Trophoblast cell (in vitro differentiated cells and primary cell): ENCODE measurements around the gene PIAS1.

Source experiments
- DNase-seq, 2 donors: peaks; one replicate each; pipeline ENCODE4 v3.0.0-alpha.2; 2016
- H2AFZ ChIP-seq: 2 replicates; pipeline ENCODE4 v1.6.1; 2013; ENCODE audit warnings: low read length, moderate library complexity, mild to moderate bottlenecking; ENCODE audit not compliant: insufficient read depth, poor library complexity
- H2AK5ac ChIP-seq: 2 replicates; pipeline ENCODE4 v1.6.1; 2013; ENCODE audit warnings: mild to moderate bottlenecking, low read length
- H2BK120ac ChIP-seq: 2 replicates; pipeline ENCODE4 v1.6.1; 2013; ENCODE audit warnings: low read length, mild to moderate bottlenecking, moderate library complexity; ENCODE audit not compliant: insufficient read depth, poor library complexity
- H2BK12ac ChIP-seq: 2 replicates; pipeline ENCODE4 v1.6.1; 2013; ENCODE audit warnings: mild to moderate bottlenecking, low read length, moderate library complexity
- H2BK5ac ChIP-seq: 2 replicates; pipeline ENCODE4 v1.6.1; 2013; ENCODE audit warnings: low read length, low read depth, moderate library complexity, mild to moderate bottlenecking; ENCODE audit not compliant: poor library complexity
- H3K14ac ChIP-seq: 2 replicates; pipeline ENCODE4 v1.6.1; 2013; ENCODE audit warnings: mild to moderate bottlenecking, low read length
- H3K18ac ChIP-seq: 2 replicates; pipeline ENCODE4 v1.6.1; 2013; ENCODE audit warnings: mild to moderate bottlenecking, low read length
- H3K23ac ChIP-seq: 2 replicates; pipeline ENCODE4 v1.6.1; 2013; ENCODE audit warnings: low read length
- H3K27ac ChIP-seq: 2 replicates; pipeline ENCODE4 v1.5.1; 2013; ENCODE audit warnings: low read depth, mild to moderate bottlenecking, inconsistent platforms, low read length, moderate library complexity
- H3K27me3 ChIP-seq: 2 replicates; pipeline ENCODE4 v1.6.1; 2013; ENCODE audit warnings: inconsistent platforms, mild to moderate bottlenecking, low read length, moderate library complexity; ENCODE audit not compliant: insufficient read depth
- H3K36me3 ChIP-seq, 2 experiments: 1 replicate in 1 of 2; 2 replicates in 1 of 2; pipeline ENCODE4 v1.6.1; 2013; ENCODE audit warnings: low read length in 2 of 2, mild to moderate bottlenecking in 2 of 2, moderate library complexity in 1 of 2; ENCODE audit not compliant: insufficient read depth in 2 of 2, control insufficient read depth in 1 of 2
- H3K4ac ChIP-seq: 2 replicates; pipeline ENCODE4 v1.6.1; 2013; ENCODE audit warnings: low read depth, mild to moderate bottlenecking, low read length, moderate library complexity
- H3K4me1 ChIP-seq, 2 experiments: 1 replicate in 1 of 2; 2 replicates in 1 of 2; pipeline ENCODE4 v1.6.1; 2013; ENCODE audit warnings: low read length in 2 of 2, mild to moderate bottlenecking in 2 of 2, moderate library complexity in 1 of 2; ENCODE audit not compliant: insufficient read depth in 2 of 2, control insufficient read depth in 1 of 2
- H3K4me2 ChIP-seq: 2 replicates; pipeline ENCODE4 v1.6.1; 2013; ENCODE audit warnings: inconsistent platforms, mild to moderate bottlenecking, low read length, moderate library complexity
- H3K4me3 ChIP-seq: 2 replicates; pipeline ENCODE4 v1.5.1; 2013; ENCODE audit warnings: mild to moderate bottlenecking, low read depth, low read length, inconsistent platforms
- H3K79me1 ChIP-seq: one replicate; pipeline ENCODE4 v1.6.1; 2013; ENCODE audit warnings: low read length
- H3K79me2 ChIP-seq: 2 replicates; pipeline ENCODE4 v1.6.1; 2013; ENCODE audit warnings: low read length, mild to moderate bottlenecking; ENCODE audit not compliant: control insufficient read depth, insufficient read depth, poor library complexity
- H3K9ac ChIP-seq: 2 replicates; pipeline ENCODE4 v1.6.1; 2013; ENCODE audit warnings: mild to moderate bottlenecking, low read length
- H3K9me3 ChIP-seq: 2 replicates; pipeline ENCODE4 v1.6.1; 2013; ENCODE audit warnings: low read depth, mild to moderate bottlenecking, control low read depth, inconsistent platforms, low read length; ENCODE audit not compliant: insufficient read depth
- H4K12ac ChIP-seq: 2 replicates; pipeline ENCODE4 v1.6.1; 2013; ENCODE audit warnings: low read depth, mild to moderate bottlenecking, low read length, moderate library complexity
- H4K8ac ChIP-seq: 2 replicates; pipeline ENCODE4 v1.6.1; 2013; ENCODE audit warnings: low read depth, mild to moderate bottlenecking, low read length, moderate library complexity
- H4K91ac ChIP-seq: one replicate; pipeline ENCODE4 v1.6.1; 2013; ENCODE audit warnings: low read depth, mild to moderate bottlenecking, low read length, moderate library complexity
- WGBS: extraction: QIAGEN DNeasy Blood & Tissue Kit; methylation state at CpG from one replicate; pipeline ENCODE4 v1.1.7; 2013; ENCODE audit warnings: missing lambda C conversion rate; ENCODE audit not compliant: insufficient read length, insufficient coverage; ENCODE audit errors: extremely low coverage; 5-methylcytosine and 5-hydroxymethylcytosine counted together

PIAS1 gene

GRCh38 chr15:68100194-68100593 is 46.1 kb downstream of the PIAS1 start:
- H3K79me2 ChIP-seq, result peaks cover 1% of the 10 kb centered on the region
- H2BK12ac ChIP-seq, result no peak overlapping the region
- peaks cover 0 to 5% of the 10 kb centered on the region in 2 experiments for H3K36me3 ChIP-seq
- H3K4ac ChIP-seq, result no peak overlapping the region
- no peaks in the 10 kb centered on the region for H3K27me3 ChIP-seq
- no peak overlapping the region for H3K27ac ChIP-seq
- no peak overlapping the region for H3K18ac ChIP-seq
- H2BK120ac ChIP-seq, result no peak overlapping the region
- no peak overlapping the region for H4K8ac ChIP-seq
- H2AFZ ChIP-seq, result no peak overlapping the region
- H3K4me1 ChIP-seq, result no peaks in the 10 kb centered on the region
- no peak overlapping the region for H3K23ac ChIP-seq
- no peak overlapping the region for H3K4me2 ChIP-seq
- H4K12ac ChIP-seq, result no peak overlapping the region
- no peak overlapping the region for H3K4me3 ChIP-seq
- no peak overlapping the region for H3K14ac ChIP-seq
- H3K79me1 ChIP-seq, result no peaks in the 10 kb centered on the region
- WGBS, result no CpG with 5 or more reads among the region's 2 CpGs
- no peak overlapping the region for H4K91ac ChIP-seq
- no peak for DNase-seq
- no peaks in the 10 kb centered on the region for H3K9me3 ChIP-seq
- H2BK5ac ChIP-seq, result no peak overlapping the region
- H3K9ac ChIP-seq, result no peak overlapping the region
- H2AK5ac ChIP-seq, result no peak overlapping the region

GRCh38 chr15:68103603-68104002 is 49.5 kb downstream of the PIAS1 start:
- H3K14ac ChIP-seq, result no peak overlapping the region
- no peak overlapping the region for H3K9ac ChIP-seq
- no peaks in the 10 kb centered on the region for H3K27me3 ChIP-seq
- no peak overlapping the region for H3K4me2 ChIP-seq
- no peak overlapping the region for H3K4ac ChIP-seq
- H4K8ac ChIP-seq, result no peak overlapping the region
- H3K36me3 ChIP-seq, result peaks cover 0 to 2% of the 10 kb centered on the region in 2 experiments
- WGBS, result no CpG with 5 or more reads among the region's 6 CpGs
- no peak overlapping the region for H4K91ac ChIP-seq
- H3K23ac ChIP-seq, result no peak overlapping the region
- no peak overlapping the region for H2BK12ac ChIP-seq
- no peak overlapping the region for H3K27ac ChIP-seq
- H3K18ac ChIP-seq, result no peak overlapping the region
- H4K12ac ChIP-seq, result no peak overlapping the region
- H2AFZ ChIP-seq, result no peak overlapping the region
- H2AK5ac ChIP-seq, result no peak overlapping the region
- no peaks in the 10 kb centered on the region for H3K79me1 ChIP-seq
- H2BK5ac ChIP-seq, result no peak overlapping the region
- H2BK120ac ChIP-seq, result no peak overlapping the region
- no peaks in the 10 kb centered on the region for H3K9me3 ChIP-seq
- no peak for DNase-seq
- H3K4me3 ChIP-seq, result no peak overlapping the region
- H3K79me2 ChIP-seq, result no peaks in the 10 kb centered on the region
- H3K4me1 ChIP-seq, result no peaks in the 10 kb centered on the region

- H3K4ac ChIP-seq, result no peak overlapping the region
- H3K14ac ChIP-seq, result no peak overlapping the region
- no peak overlapping the region for H3K27ac ChIP-seq
- no peaks in the 10 kb centered on the region for H3K4me1 ChIP-seq
- no peak overlapping the region for H4K8ac ChIP-seq
- H3K18ac ChIP-seq, result no peak overlapping the region
- H3K4me2 ChIP-seq, result no peak overlapping the region
- H3K36me3 ChIP-seq, result peaks cover 0 to 2% of the 10 kb centered on the region in 2 experiments
- H2BK120ac ChIP-seq, result no peak overlapping the region
- H2AFZ ChIP-seq, result no peak overlapping the region
- no peaks in the 10 kb centered on the region for H3K79me1 ChIP-seq
- no peak for DNase-seq
- no peak overlapping the region for H4K12ac ChIP-seq
- H4K91ac ChIP-seq, result no peak overlapping the region
- H3K79me2 ChIP-seq, result no peaks in the 10 kb centered on the region
- no peak overlapping the region for H3K4me3 ChIP-seq
- WGBS, result no CpG with 5 or more reads among the region's 4 CpGs
- no peak overlapping the region for H3K9ac ChIP-seq
- H2AK5ac ChIP-seq, result no peak overlapping the region
- H2BK5ac ChIP-seq, result no peak overlapping the region
- H3K27me3 ChIP-seq, result no peaks in the 10 kb centered on the region
- no peaks in the 10 kb centered on the region for H3K9me3 ChIP-seq
- H3K23ac ChIP-seq, result no peak overlapping the region
- H2BK12ac ChIP-seq, result no peak overlapping the region
These were observed 52.5 kb downstream of the PIAS1 start for GRCh38 chr15:68106656-68107055.

GRCh38 chr15:68107142-68107541 is 53.0 kb downstream of the PIAS1 start:
- Histone ChIP-seq H3K4me2 (no peak overlapping the region), H3K27me3 (no peaks in the 10 kb centered on the region), H3K4me1 (no peaks in the 10 kb centered on the region), H3K4ac (no peak overlapping the region), H2AK5ac (no peak overlapping the region), H4K8ac (no peak overlapping the region), H3K9ac (no peak overlapping the region), H2BK5ac (no peak overlapping the region), H4K91ac (no peak overlapping the region), H3K18ac (no peak overlapping the region), H3K4me3 (no peak overlapping the region), H3K14ac (no peak overlapping the region), H2BK12ac (no peak overlapping the region), H2AFZ (no peak overlapping the region), H3K36me3 (peaks cover 0 to 2% of the 10 kb centered on the region in 2 experiments), H3K79me2 (no peaks in the 10 kb centered on the region), H3K9me3 (no peaks in the 10 kb centered on the region), H3K27ac (no peak overlapping the region), H3K79me1 (no peaks in the 10 kb centered on the region), H4K12ac (no peak overlapping the region), H2BK120ac (no peak overlapping the region), H3K23ac (no peak overlapping the region)
- no peak for DNase-seq
